ENCODE data around the gene PTPRJ. TPM values are rescaled to one million over a fixed set of nuclear protein-coding genes. Genes with fewer than 3 reads are reported as not detected.
A peak's percentile ranks its signal among the peaks of the same experiment; 100 is the strongest.

The PTPRJ gene
- total and polyA plus RNA-seq, 10 donors: 6.4 to 135 (median 74.6) TPM

DNA sequence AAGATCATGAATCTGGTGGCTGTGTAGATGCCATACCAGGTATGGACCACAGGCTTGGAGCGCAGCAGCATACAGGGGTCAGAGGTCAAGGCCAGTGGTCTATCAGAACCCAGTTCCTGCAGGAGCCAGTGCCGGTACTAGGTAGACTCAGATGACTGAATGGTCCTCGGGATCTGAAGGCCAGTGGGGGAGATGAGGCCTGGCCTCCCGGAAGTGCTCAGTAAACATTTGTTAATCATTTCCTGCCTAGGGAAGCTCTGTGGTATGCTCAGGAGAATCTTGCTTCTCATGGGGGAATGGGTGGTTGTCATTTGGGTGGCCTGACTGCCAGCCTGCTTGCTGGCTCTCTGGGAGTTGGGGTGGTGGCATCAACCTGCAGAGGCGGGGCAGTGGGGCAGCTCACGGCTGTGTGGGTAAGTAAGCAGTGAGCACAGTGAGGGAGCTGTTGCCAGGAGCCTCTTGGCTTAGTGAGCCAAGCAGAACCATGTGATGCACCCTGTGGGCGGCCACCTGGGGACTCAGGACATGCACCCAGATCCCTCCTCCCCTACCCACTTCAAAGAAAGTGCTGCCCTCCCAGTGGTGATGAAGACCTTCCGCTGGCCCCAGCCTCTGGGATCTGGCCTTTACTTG is 33.0 kb downstream of the PTPRJ start:
- H3K4me3 ChIP-seq: peak overlapping the region in 1 of 8 donors; percentile 21
- intact Hi-C loops (cut with DNase I; ENCODE audit: low total_unique reads): no loop called here
- H3K4me1 ChIP-seq: peaks cover 59 to 100% (median 92%) of the 10 kb centered on the region in 6 donors
- peak; percentile 69 to 80 (median 77) for TF ChIP-seq POLR2AphosphoS5 (IDR thresholded peaks at IDR 0.05)
- TF ChIP-seq, protein P1, sequence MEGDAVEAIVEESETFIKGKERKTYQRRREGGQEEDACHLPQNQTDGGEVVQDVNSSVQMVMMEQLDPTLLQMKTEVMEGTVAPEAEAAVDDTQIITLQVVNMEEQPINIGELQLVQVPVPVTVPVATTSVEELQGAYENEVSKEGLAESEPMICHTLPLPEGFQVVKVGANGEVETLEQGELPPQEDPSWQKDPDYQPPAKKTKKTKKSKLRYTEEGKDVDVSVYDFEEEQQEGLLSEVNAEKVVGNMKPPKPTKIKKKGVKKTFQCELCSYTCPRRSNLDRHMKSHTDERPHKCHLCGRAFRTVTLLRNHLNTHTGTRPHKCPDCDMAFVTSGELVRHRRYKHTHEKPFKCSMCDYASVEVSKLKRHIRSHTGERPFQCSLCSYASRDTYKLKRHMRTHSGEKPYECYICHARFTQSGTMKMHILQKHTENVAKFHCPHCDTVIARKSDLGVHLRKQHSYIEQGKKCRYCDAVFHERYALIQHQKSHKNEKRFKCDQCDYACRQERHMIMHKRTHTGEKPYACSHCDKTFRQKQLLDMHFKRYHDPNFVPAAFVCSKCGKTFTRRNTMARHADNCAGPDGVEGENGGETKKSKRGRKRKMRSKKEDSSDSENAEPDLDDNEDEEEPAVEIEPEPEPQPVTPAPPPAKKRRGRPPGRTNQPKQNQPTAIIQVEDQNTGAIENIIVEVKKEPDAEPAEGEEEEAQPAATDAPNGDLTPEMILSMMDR (IDR thresholded peaks at IDR 0.05 in 8 of 11, conservative IDR thresholded peaks at IDR 0.05 in 3 of 11): no peak
- peak in 1 of 3 donors; percentile 8 for TF ChIP-seq POLR2A (IDR thresholded peaks at IDR 0.05)
- H3K36me3 ChIP-seq: peaks cover 0 to 4% (median 0%) of the 10 kb centered on the region in 6 donors
- 30 to 49% (median 37%) methylated on average over 6 to 8 of the region's 8 CpGs for WGBS, 5 donors
- no peaks in the 10 kb centered on the region for H3K9me3 ChIP-seq
- peak overlapping the region; percentile 30 to 90 (median 86) for H3K27ac ChIP-seq
- H3K27me3 ChIP-seq (replicated peaks in 1 of 7): no peaks in the 10 kb centered on the region
- peak; percentile 93 for DNase-seq

DNA sequence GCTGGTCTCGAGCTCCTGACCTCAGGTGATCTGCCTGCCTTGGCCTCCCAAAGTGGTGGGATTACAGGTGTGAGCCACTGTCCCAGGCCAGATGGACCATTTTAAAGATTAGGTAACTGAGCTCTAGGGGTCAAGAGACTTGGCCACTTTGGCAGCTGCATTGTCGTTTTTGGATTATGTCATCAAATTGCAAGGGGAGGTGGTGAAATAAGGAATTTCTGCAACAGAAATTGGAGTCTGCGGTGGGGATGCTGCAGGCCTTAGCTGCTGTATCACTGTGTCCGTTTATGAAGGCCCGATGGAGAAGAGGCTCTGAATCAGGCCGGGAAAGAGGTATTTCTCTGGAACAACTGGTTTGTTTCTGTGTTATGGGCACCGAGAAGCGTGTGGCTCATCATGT is 34.6 kb downstream of the PTPRJ start:
- TF ChIP-seq POLR2A (IDR thresholded peaks at IDR 0.05): no peak
- TF ChIP-seq, protein P1 (IDR thresholded peaks at IDR 0.05 in 8 of 11, conservative IDR thresholded peaks at IDR 0.05 in 3 of 11): no peak
- intact Hi-C loops (cut with DNase I; ENCODE audit: low total_unique reads): no loop called here
- peaks cover 0 to 4% (median 0%) of the 10 kb centered on the region in 6 donors for H3K36me3 ChIP-seq
- H3K27me3 ChIP-seq (replicated peaks in 1 of 7): no peaks in the 10 kb centered on the region
- no peak for DNase-seq
- no peaks in the 10 kb centered on the region for H3K9me3 ChIP-seq
- no peak overlapping the region for H3K4me3 ChIP-seq
- peaks cover 74 to 100% (median 97%) of the 10 kb centered on the region in 6 donors for H3K4me1 ChIP-seq
- peak overlapping the region in 7 of 8 donors; percentile 54 to 90 (median 89) for H3K27ac ChIP-seq
- WGBS, 5 donors: 53 to 88% (median 78%) methylated on average over 8 of the region's 8 CpGs

DNA sequence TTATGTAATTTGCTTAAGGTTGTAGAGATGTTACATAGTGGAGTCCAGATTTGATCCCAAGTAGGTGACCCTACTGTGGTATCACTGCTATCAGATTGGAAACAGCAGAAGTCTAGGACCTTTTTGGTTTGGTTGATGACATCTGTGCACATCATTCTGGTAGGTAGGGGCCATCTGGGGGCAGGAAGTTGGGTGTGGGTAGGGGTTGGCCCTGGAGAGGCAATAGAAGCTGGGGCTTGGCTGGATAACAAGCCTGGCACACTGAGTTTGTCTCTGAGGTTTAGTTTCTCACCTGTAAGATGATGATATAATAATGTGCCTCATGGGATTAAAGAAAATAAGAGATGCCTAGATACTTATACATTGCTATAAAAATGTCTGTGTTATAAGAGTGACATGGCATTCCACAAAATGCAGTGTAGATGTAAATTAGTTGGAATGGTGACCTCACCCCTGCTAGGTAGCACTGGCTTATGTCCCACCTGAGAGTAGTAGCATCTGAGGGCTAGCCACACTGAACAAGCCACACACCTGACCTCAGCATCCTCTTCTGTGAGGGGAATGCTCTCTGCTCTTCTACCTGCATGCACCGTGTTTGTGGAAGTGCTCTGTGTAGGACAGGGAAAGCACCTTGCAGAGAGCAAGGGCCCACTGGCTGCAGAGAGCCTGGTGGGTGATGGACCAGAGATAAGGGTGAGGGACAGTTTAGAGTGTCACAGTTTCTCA is 36.9 kb downstream of the PTPRJ start:
- no peaks in the 10 kb centered on the region for H3K9me3 ChIP-seq
- no peak overlapping the region for H3K4me3 ChIP-seq
- peak overlapping the region in 6 of 8 donors; percentile 59 to 90 (median 89) for H3K27ac ChIP-seq
- H3K36me3 ChIP-seq: peaks cover 0 to 4% (median 0%) of the 10 kb centered on the region in 6 donors
- no peaks in the 10 kb centered on the region for H3K27me3 ChIP-seq (replicated peaks in 1 of 7)
- TF ChIP-seq, protein P1 (IDR thresholded peaks at IDR 0.05 in 8 of 11, conservative IDR thresholded peaks at IDR 0.05 in 3 of 11): no peak
- TF ChIP-seq POLR2AphosphoS5 (IDR thresholded peaks at IDR 0.05) (no peak), POLR2A (IDR thresholded peaks at IDR 0.05) (no peak)
- peak; percentile 73 for DNase-seq
- intact Hi-C loops (cut with DNase I; ENCODE audit: low total_unique reads): no loop called here
- 8 to 27% (median 15%) methylated on average over 1 of the region's 1 CpG for WGBS, 5 donors
- H3K4me1 ChIP-seq: peaks cover 66 to 100% (median 98%) of the 10 kb centered on the region in 6 donors
